NCI-H2081 (cell line): ENCODE results near the gene SMYD3.
"Not testable (repeated sequence)": the region's sequence is repeated elsewhere in the genome, so short reads cannot be mapped to it uniquely, and the experiment has no call there.

Experiments
- DNase-seq, 2 experiments: peaks; one replicate each; lab custom pipeline; 2025; lab: John Stamatoyannopoulos, UW

SMYD3 gene

DNA sequence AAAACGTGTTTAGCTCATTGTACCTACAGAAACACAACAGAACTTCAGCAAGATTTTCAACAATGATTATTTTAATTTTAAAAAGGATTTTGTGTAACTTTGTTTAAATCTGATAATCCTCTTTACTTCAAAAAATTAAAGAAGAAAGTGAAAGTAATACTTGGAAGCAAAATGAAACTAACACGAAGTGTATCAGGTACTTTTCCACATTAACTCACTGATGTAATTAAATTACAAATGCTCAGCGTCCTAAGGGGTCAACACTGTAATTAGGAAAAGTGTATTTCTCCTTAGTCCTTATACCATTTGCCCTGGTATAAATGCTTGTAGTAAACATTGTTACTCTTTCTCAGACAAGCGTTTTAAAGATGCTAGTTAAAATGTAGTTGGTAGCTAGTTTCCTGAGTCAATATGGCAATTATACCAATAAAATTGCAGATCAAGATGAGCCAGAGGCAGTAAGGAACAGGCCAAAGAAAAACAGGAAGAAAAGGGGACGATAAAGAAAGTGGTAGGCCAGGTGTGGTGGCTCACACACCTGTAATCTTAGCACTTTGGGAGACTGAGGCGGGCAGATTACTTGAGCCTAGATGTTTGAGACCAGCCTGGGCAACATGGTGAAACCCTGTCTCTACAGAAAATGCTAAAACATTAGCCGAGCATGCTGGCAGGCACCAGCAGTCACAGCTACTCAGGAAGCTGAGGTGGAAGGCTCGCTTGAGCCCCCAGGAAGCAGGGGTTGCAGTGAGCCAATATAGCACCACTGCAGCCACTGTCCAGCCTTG, 553.0 kb downstream of the SMYD3 start:
- DNase-seq, result no peak

DNA sequence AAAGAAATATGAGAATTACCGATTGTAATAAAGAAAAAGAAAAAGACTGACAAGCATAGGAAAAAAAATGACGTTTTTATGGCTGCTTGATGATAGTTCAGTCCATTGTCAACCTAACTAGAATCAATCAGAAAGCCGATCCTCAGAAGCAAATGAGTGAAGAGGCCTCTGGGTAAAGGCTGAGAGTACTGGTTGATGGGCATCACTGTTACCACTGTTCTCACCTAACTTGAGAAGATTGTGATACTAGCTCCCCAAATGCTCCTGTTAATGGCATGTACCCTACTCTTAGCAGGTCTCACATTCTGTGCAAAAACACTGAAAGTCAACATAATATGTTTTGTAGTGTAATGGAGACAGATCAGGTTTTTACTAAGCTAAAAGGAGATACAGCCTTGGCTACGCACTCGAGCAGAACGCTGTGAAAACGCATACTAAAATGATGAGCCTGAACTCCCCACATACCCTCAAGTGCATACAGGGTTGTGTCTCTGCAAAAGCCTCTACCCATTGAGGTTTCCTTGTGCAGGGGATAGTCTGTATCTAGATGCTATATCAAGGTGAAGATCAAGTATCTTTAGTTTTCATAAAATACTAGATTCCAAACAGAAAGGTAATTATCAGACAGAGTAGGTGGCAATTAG, 554.6 kb downstream of the SMYD3 start:
- DNase-seq, result no peak

DNA sequence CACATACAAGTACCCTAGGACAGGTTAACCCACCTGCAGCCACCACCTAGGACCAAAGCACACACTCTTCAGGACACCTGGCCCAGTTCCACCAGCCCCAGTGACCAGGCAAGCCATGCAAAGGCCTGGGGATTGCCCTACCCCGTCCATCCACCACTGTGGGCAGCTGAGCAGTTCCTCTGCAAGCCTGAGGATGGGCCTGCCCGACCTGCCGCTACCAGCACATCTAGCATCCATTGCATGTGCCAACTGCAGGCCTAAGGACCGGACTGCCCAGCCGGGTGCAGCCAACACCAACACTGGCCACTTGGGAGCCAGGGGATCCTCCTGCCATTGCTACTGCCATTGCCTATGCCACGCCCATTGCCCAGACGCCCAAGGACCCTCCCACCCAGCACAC, 558.3 kb downstream of the SMYD3 start:
- DNase-seq, result no peak

- DNase-seq, result no peak
These were observed 560.2 kb downstream of the SMYD3 start for GRCh38 chr1:245946905-245947304.

GRCh38 chr1:245945136-245945535, 561.9 kb downstream of the SMYD3 start:
- DNase-seq, result not testable (repeated sequence)

GRCh38 chr1:245942856-245943255, 564.2 kb downstream of the SMYD3 start:
- no peak for DNase-seq

- DNase-seq, result not testable (repeated sequence)
These were observed 565.3 kb downstream of the SMYD3 start for GRCh38 chr1:245941771-245942170.

GRCh38 chr1:245939756-245940345, 567.2 kb downstream of the SMYD3 start:
- no peak for DNase-seq

DNA sequence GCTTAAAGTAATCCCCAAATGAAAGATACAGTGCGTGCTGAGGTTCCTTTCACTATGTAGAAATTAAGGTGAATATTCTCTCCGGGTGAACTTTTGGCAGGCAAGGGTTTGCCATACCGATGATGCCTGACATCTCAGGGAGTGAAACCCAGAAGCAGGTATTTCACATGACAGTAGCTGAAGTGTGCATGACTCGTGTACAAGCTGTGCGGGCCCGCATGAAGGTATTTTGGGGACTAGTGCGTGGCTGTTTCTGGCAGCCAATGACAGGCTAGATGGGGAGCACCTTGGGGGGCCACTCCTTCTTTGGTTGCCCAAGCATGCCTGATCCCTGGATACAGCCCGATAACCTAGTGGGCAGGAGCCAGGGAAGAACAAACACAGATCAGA, 569.0 kb downstream of the SMYD3 start:
- DNase-seq, result no peak

GRCh38 chr1:245937316-245938045, 569.6 kb downstream of the SMYD3 start:
- DNase-seq, result no peak

GRCh38 chr1:245934409-245934808, 572.7 kb downstream of the SMYD3 start:
- DNase-seq, result no peak

- no peak for DNase-seq
These were observed 573.5 kb downstream of the SMYD3 start for GRCh38 chr1:245933431-245934045.

DNA sequence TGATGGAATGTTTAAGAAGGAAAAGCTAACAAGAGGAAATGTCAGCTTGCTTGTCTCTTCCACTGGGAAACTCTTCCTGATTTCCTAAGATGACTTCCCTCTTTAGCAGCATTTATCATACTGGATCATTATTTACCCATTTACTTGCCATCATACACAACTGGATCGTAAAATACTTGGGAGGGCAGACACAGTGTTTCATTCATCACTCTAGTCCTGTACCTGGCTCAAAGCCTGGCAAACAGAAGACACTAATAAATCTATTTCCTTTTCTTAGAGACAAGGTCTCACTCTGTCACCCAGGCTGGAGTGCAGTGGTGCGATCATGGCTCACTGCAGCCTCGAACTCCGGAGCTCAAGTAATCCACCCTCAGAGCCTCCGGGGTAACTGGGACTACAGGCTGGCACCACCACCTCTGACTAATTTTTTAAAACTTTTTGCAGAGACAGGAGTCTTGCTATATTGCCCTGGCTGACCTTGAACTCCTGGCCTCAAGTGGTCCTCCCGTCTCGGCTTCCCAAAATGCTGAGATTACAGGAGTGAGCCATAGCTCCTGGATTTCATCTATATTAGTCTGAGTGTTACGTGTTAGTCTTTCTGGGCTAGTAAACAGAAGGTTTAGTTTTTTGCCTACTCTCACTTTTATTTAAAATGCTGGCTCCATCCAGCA, 574.6 kb downstream of the SMYD3 start:
- no peak for DNase-seq

- DNase-seq, result no peak
These were observed 575.6 kb downstream of the SMYD3 start for GRCh38 chr1:245931450-245931849.

GRCh38 chr1:245929224-245929623, 577.9 kb downstream of the SMYD3 start:
- DNase-seq, result no peak

DNA sequence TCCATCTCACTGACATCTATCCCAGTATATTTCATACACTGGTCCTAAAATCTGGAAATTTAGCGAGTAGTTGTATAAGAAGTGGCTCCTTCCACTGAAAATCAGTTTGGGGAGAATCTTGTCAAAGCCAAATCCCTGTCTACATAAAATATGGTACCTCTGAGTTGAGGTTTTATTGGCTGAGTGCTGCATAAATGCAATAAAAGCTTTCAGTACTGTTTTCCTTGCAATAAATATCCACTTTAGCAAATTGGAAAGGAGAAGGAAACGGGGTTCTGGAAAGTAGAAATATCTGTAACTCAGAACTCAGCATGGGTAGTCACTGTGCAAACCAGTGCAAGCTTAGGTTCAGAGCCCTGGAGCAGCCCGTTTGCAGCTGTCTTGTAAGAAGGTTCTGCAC, 580.2 kb downstream of the SMYD3 start:
- no peak for DNase-seq

DNA sequence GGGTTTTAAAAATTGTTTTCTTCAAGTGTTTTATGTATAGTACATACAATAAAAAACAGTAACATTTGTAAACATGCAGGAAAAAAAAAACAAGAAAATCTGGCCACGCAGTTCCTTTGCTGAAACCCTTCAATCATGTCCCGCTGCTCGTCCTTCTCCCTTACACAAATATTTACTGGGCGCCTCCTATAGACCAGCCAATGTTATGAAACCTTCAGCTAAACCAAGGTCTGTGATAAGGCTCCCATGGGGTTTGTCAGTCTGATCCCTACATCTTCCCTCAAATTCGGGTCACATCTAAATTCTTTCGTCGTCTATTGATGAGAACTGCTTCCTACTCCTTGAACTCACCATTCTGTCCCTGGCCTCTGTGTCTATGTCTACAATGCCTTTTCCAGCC, 583.9 kb downstream of the SMYD3 start:
- no peak for DNase-seq

DNA sequence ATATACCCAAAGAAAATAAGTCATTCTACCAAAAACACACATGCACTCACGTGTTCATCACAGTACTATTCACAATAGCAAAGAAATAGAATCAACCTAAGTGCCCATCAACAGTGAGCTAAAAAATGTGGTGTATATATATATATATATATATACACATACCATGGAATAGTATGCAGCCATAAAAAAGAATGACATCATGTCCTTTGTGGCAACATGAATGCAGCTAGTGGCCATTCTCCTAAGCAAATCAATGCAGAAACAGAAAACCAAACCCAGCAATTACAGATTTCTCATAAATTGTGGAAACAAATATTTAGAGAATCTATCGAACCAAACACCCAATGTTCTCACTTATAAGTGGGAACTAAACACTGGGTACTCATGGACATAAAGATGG, 585.7 kb downstream of the SMYD3 start:
- DNase-seq, result no peak

- no peak for DNase-seq
These were observed 589.7 kb downstream of the SMYD3 start for GRCh38 chr1:245917403-245917802.

GRCh38 chr1:245915841-245916240, 591.2 kb downstream of the SMYD3 start:
- DNase-seq, result no peak

GRCh38 chr1:245915406-245915805, 591.7 kb downstream of the SMYD3 start:
- DNase-seq, result no peak

- DNase-seq, result no peak
These were observed 598.5 kb downstream of the SMYD3 start for GRCh38 chr1:245908543-245908942.
